OCI-LY7 (cell line): ENCODE data around the gene KTN1. TPM values are rescaled to one million over a fixed set of nuclear protein-coding genes. Genes with fewer than 3 reads are reported as not detected.

ENCODE experiments used
- BruUV-seq: library from RNA; stranded (reverse); fragments of 400-500 nt; replicated peaks from 2 replicates; lab custom pipeline; 2021; lab: Mats Ljungman, UMichigan
- CTCF ChIA-PET: fragments of 300-600 bp; sonication (Branson Sonifier 250); formaldehyde crosslinking; loops from one replicate; lab custom pipeline; 2022; ENCODE audit warnings: antibody characterized with exemption; ENCODE audit not compliant: unreplicated experiment; lab: Charles Lee
- POLR2A ChIA-PET: fragments of 300-600 bp; sonication (Branson Sonifier 250); formaldehyde crosslinking; loops from one replicate; lab custom pipeline; 2022; ENCODE audit warnings: antibody characterized with exemption; lab: Charles Lee
- DNase-seq: peaks from one replicate; pipeline ENCODE4 v3.0.0-alpha.2; 2015; ENCODE audit warnings: low spot score
- H2AFZ ChIP-seq: fragments of 200-600 bp; sonication (generic), shearing (Covaris generic); 2 replicates; pipeline ENCODE4 v1.6.1; 2014; ENCODE audit warnings: mild to moderate bottlenecking, antibody characterized with exemption, low read length, moderate library complexity
- H3K27ac ChIP-seq: fragments of 200-600 bp; sonication (generic); 2 replicates; pipeline ENCODE4 v1.5.1; 2014; ENCODE audit warnings: mixed run types, low read depth, mild to moderate bottlenecking, moderate library complexity, low read length, inconsistent platforms; ENCODE audit not compliant: poor library complexity, severe bottlenecking
- H3K36me3 ChIP-seq: fragments of 200-600 bp; sonication (generic); 2 replicates; pipeline ENCODE4 v1.6.1; 2014; ENCODE audit warnings: mild to moderate bottlenecking, antibody characterized with exemption, low read length, moderate library complexity, mixed read lengths; ENCODE audit not compliant: insufficient read depth
- H3K4me1 ChIP-seq: fragments of 200-600 bp; sonication (generic); 2 replicates; pipeline ENCODE4 v1.5.1; 2014; ENCODE audit warnings: mild to moderate bottlenecking, low read length; ENCODE audit not compliant: insufficient read depth, poor library complexity, severe bottlenecking
- H3K4me2 ChIP-seq: fragments of 200-600 bp; sonication (generic); 2 replicates; pipeline ENCODE4 v1.6.1; 2014; ENCODE audit warnings: mild to moderate bottlenecking, low read length
- H3K4me3 ChIP-seq: fragments of 200-600 bp; sonication (generic); 2 replicates; pipeline ENCODE4 v1.5.1; 2014; ENCODE audit warnings: mild to moderate bottlenecking, low read depth, low read length; ENCODE audit not compliant: poor library complexity, severe bottlenecking
- H3K79me2 ChIP-seq: fragments of 200-600 bp; sonication (generic); 2 replicates; pipeline ENCODE4 v1.6.1; 2016; ENCODE audit warnings: low read depth, mild to moderate bottlenecking, low read length, moderate library complexity, mixed read lengths; ENCODE audit not compliant: insufficient read depth
- H3K9me2 ChIP-seq: fragments of 200-600 bp; sonication (generic); 2 replicates; pipeline ENCODE4 v1.6.1; 2016; ENCODE audit warnings: mild to moderate bottlenecking, low read length, mixed read lengths; ENCODE audit not compliant: insufficient read depth
- H3K9me3 ChIP-seq: fragments of 200-600 bp; sonication (generic); 2 replicates; pipeline ENCODE4 v1.6.1; 2014; ENCODE audit warnings: mild to moderate bottlenecking, mixed run types, low read length, mixed read lengths
- H4K20me1 ChIP-seq: fragments of 200-600 bp; sonication (generic); 2 replicates; pipeline ENCODE4 v1.6.1; 2014; ENCODE audit warnings: mild to moderate bottlenecking, antibody characterized with exemption, low read length, moderate library complexity, mixed read lengths; ENCODE audit not compliant: insufficient read depth
- CTCF ChIP-seq: fragments of 200-600 bp; sonication (generic); conservative IDR thresholded peaks from 2 replicates; pipeline ENCODE4 v1.5.1; 2014; ENCODE audit warnings: mild to moderate bottlenecking, antibody characterized with exemption, low read length, moderate library complexity, mixed read lengths
- EZH2phosphoT487 ChIP-seq: fragments of 200-600 bp; sonication (generic); IDR thresholded peaks from 2 replicates; pipeline ENCODE4 v1.6.1; 2018; ENCODE audit warnings: low read depth, borderline replicate concordance, mild to moderate bottlenecking, mixed run types, antibody characterized with exemption, low read length, moderate library complexity, mixed read lengths
- intact Hi-C: fragments of 100-400 bp; cut with micrococcal nuclease; formaldehyde crosslinking; loops from one replicate; pipeline ENCODE4 v1.10.0; 2022; ENCODE audit not compliant: unreplicated experiment
- total RNA-seq, 2 experiments: library from RNA; depleted of rRNA in 1 of 2; stranded (reverse); fragments of >200 nt in 1 of 2; shearing (Covaris generic) in 1 of 2; gene quantifications; 2 replicates each; pipeline ENCODE4 v1.2.3, GENCODE V29; 2014 to 2022

The KTN1 gene
- total RNA-seq, 2 experiments from 2014 or later, result 60.6 to 124 TPM

GRCh38 chr14:55702511-55702910 lies 122.5 kb downstream of the KTN1 start:
- Histone ChIP-seq H3K4me2 (no peak overlapping the region), H3K27ac (no peak overlapping the region), H2AFZ (no peak overlapping the region), H3K9me2 (no peaks in the 10 kb centered on the region), H4K20me1 (no peaks in the 10 kb centered on the region), H3K36me3 (no peaks in the 10 kb centered on the region), H3K9me3 (no peaks in the 10 kb centered on the region), H3K79me2 (no peaks in the 10 kb centered on the region), H3K4me3 (no peak overlapping the region), H3K4me1 (no peaks in the 10 kb centered on the region)
- POLR2A ChIA-PET, result no interaction called here
- BruUV-seq, result no TSS peak
- TF ChIP-seq CTCF, result no peak
- no peak for TF ChIP-seq EZH2phosphoT487
- intact Hi-C loops, result no loop called here
- CTCF ChIA-PET, result no interaction called here
- DNase-seq, result no peak

- no peak overlapping the region for H3K4me2 ChIP-seq
- ChIA-PET CTCF (no interaction called here), POLR2A (interaction anchor here (0.8 kb wide), 1 partner anchor 8 kb away, joined by 3 read pairs; no protein-coding TSS in a partner anchor)
- H3K4me3 ChIP-seq, result no peak overlapping the region
- no peaks in the 10 kb centered on the region for H3K36me3 ChIP-seq
- TF ChIP-seq EZH2phosphoT487 (no peak), CTCF (no peak)
- intact Hi-C loops, result no loop called here
- H3K9me3 ChIP-seq, result no peaks in the 10 kb centered on the region
- DNase-seq, result no peak
- no TSS peak for BruUV-seq
- no peak overlapping the region for H3K27ac ChIP-seq
- no peaks in the 10 kb centered on the region for H3K9me2 ChIP-seq
- no peak overlapping the region for H2AFZ ChIP-seq
- no peaks in the 10 kb centered on the region for H4K20me1 ChIP-seq
- H3K4me1 ChIP-seq, result no peaks in the 10 kb centered on the region
- H3K79me2 ChIP-seq, result no peaks in the 10 kb centered on the region
Observed at GRCh38 chr14:55704654-55705053, 124.6 kb downstream of the KTN1 start.

GRCh38 chr14:55705651-55706364 lies 125.8 kb downstream of the KTN1 start:
- ChIA-PET CTCF (no interaction called here), POLR2A (interaction anchor here (0.7 to 1.5 kb wide), 2 partner anchors 13 to 85 kb away, joined by 3 to 5 read pairs; no protein-coding TSS in a partner anchor)
- no peaks in the 10 kb centered on the region for H3K36me3 ChIP-seq
- no peak overlapping the region for H3K4me3 ChIP-seq
- H2AFZ ChIP-seq, result no peak overlapping the region
- no peaks in the 10 kb centered on the region for H3K9me2 ChIP-seq
- H4K20me1 ChIP-seq, result no peaks in the 10 kb centered on the region
- no peaks in the 10 kb centered on the region for H3K9me3 ChIP-seq
- no peak for TF ChIP-seq CTCF
- intact Hi-C loops, result no loop called here
- DNase-seq, result no peak
- no peaks in the 10 kb centered on the region for H3K79me2 ChIP-seq
- no TSS peak for BruUV-seq
- H3K4me1 ChIP-seq, result no peaks in the 10 kb centered on the region
- no peak overlapping the region for H3K4me2 ChIP-seq
- no peak overlapping the region for H3K27ac ChIP-seq
